Adrenal gland (tissue), 5 donors: Measurements from ENCODE around the gene AQP2.

ENCODE experiments used
- POLR2A ChIP-seq, 2 donors: fragments of 450-650 bp; IDR thresholded peaks; one replicate each; pipeline ENCODE4 v1.6.1; 2017; ENCODE audit warnings: antibody characterized with exemption in 2 of 2, mild to moderate bottlenecking in 2 of 2, moderate library complexity in 1 of 2
- TF ChIP-seq, protein P1 (sequence below), 6 experiments: fragments of 450-650 bp in 4 of 6; fragments of 200-600 bp in 2 of 6; sonication (generic) in 1 of 6; IDR thresholded peaks; 1 replicate in 5 of 6; 2 replicates in 1 of 6; pipeline versions ENCODE4 v1.5.1 to v1.8.0; 2016 to 2021; ENCODE audit warnings: antibody characterized with exemption in 6 of 6, mild to moderate bottlenecking in 2 of 6, moderate library complexity in 1 of 6
- donor health status: DM: no; HTN: no; CAD: no.

DNA sequence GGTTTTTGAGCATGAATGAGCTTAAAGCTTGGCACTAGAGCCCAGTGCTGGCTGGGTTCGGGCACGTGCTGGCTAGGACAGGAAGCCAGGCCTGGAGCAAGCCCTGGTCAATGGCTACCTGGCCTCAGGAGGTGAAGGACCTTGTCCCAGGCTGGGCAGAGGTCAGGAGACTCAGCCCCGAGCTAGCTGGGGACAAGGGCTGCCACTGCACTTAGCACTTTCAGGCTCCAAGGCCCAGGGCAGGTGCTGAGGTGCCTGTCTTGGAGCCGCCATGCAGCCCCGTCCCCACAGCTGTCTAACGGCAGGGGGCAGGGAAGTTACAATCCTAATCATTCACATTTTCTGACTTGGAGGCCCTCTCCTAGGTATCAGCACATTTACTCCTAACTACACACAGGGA is 17.9 kb downstream of the AQP2 start:
- TF ChIP-seq, protein P1, sequence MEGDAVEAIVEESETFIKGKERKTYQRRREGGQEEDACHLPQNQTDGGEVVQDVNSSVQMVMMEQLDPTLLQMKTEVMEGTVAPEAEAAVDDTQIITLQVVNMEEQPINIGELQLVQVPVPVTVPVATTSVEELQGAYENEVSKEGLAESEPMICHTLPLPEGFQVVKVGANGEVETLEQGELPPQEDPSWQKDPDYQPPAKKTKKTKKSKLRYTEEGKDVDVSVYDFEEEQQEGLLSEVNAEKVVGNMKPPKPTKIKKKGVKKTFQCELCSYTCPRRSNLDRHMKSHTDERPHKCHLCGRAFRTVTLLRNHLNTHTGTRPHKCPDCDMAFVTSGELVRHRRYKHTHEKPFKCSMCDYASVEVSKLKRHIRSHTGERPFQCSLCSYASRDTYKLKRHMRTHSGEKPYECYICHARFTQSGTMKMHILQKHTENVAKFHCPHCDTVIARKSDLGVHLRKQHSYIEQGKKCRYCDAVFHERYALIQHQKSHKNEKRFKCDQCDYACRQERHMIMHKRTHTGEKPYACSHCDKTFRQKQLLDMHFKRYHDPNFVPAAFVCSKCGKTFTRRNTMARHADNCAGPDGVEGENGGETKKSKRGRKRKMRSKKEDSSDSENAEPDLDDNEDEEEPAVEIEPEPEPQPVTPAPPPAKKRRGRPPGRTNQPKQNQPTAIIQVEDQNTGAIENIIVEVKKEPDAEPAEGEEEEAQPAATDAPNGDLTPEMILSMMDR (IDR thresholded peaks at IDR 0.05), result no peak
- no peak for TF ChIP-seq POLR2A (IDR thresholded peaks at IDR 0.05)
